ENCODE data around the gene ZNF473. TPM values are rescaled to one million over a fixed set of nuclear protein-coding genes. Genes with fewer than 3 reads are reported as not detected.

Gene ZNF473
- 10 to 100 TPM; 15.4 to 19.1 (median 18.7) TPM for polyA plus RNA-seq (ENCODE audit: insufficient read length in 3 of 3)
- long read RNA-seq, donor 1, full-length matches to known transcripts = 9 of 9 reads
- long read RNA-seq, donor 1, partial matches to known transcripts = 0 of 9 reads
- long read RNA-seq, donor 1, other reads (novel, unspliced or antisense) = 0 of 9 reads
- long read RNA-seq, donor 2, full-length matches to known transcripts = 8 of 8 reads
- long read RNA-seq, donor 2, partial matches to known transcripts = 0 of 8 reads
- long read RNA-seq, donor 2, other reads (novel, unspliced or antisense) = 0 of 8 reads
- long read RNA-seq, donor 3, full-length matches to known transcripts = 8 of 8 reads
- long read RNA-seq, donor 3, partial matches to known transcripts = 0 of 8 reads
- long read RNA-seq, donor 3, other reads (novel, unspliced or antisense) = 0 of 8 reads
- long read RNA-seq, donor 4, full-length matches to known transcripts = 11 of 11 reads
- long read RNA-seq, donor 4, partial matches to known transcripts = 0 of 11 reads
- long read RNA-seq, donor 4, other reads (novel, unspliced or antisense) = 0 of 11 reads
- long read RNA-seq, donor 5, full-length matches to known transcripts = 5 of 5 reads
- long read RNA-seq, donor 5, partial matches to known transcripts = 0 of 5 reads
- long read RNA-seq, donor 5, other reads (novel, unspliced or antisense) = 0 of 5 reads
- long read RNA-seq, donor 6, full-length matches to known transcripts = 10 of 10 reads
- long read RNA-seq, donor 6, partial matches to known transcripts = 0 of 10 reads
- long read RNA-seq, donor 6, other reads (novel, unspliced or antisense) = 0 of 10 reads
- long read RNA-seq, donor 7, full-length matches to known transcripts = 6 of 6 reads
- long read RNA-seq, donor 7, partial matches to known transcripts = 0 of 6 reads
- long read RNA-seq, donor 7, other reads (novel, unspliced or antisense) = 0 of 6 reads
- long read RNA-seq, donor 8, full-length matches to known transcripts = 3 of 3 reads
- long read RNA-seq, donor 8, partial matches to known transcripts = 0 of 3 reads
- long read RNA-seq, donor 8, other reads (novel, unspliced or antisense) = 0 of 3 reads
- long read RNA-seq, donor 9, full-length matches to known transcripts = 11 of 11 reads
- long read RNA-seq, donor 9, partial matches to known transcripts = 0 of 11 reads
- long read RNA-seq, donor 9, other reads (novel, unspliced or antisense) = 0 of 11 reads
- long read RNA-seq, donor 10, full-length matches to known transcripts = 18 of 18 reads
- long read RNA-seq, donor 10, partial matches to known transcripts = 0 of 18 reads
- long read RNA-seq, donor 10, other reads (novel, unspliced or antisense) = 0 of 18 reads
- long read RNA-seq, donor 11, full-length matches to known transcripts = 6 of 6 reads
- long read RNA-seq, donor 11, partial matches to known transcripts = 0 of 6 reads
- long read RNA-seq, donor 11, other reads (novel, unspliced or antisense) = 0 of 6 reads
- long read RNA-seq, donor 12, full-length matches to known transcripts = 10 of 10 reads
- long read RNA-seq, donor 12, partial matches to known transcripts = 0 of 10 reads
- long read RNA-seq, donor 12, other reads (novel, unspliced or antisense) = 0 of 10 reads
- long read RNA-seq, donor 13, full-length matches to known transcripts = 6 of 6 reads
- long read RNA-seq, donor 13, partial matches to known transcripts = 0 of 6 reads
- long read RNA-seq, donor 13, other reads (novel, unspliced or antisense) = 0 of 6 reads
- long read RNA-seq, donor 14, full-length matches to known transcripts = 9 of 9 reads
- long read RNA-seq, donor 14, partial matches to known transcripts = 0 of 9 reads
- long read RNA-seq, donor 14, other reads (novel, unspliced or antisense) = 0 of 9 reads
- long read RNA-seq, donor 15, full-length matches to known transcripts = 15 of 15 reads
- long read RNA-seq, donor 15, partial matches to known transcripts = 0 of 15 reads
- long read RNA-seq, donor 15, other reads (novel, unspliced or antisense) = 0 of 15 reads
- long read RNA-seq, donor 16, full-length matches to known transcripts = 11 of 21 reads
- long read RNA-seq, donor 16, partial matches to known transcripts = 10 of 21 reads
- long read RNA-seq, donor 16, other reads (novel, unspliced or antisense) = 0 of 21 reads

- no peak for DNase-seq
These were observed at the start of gene ZNF473 for GRCh38 chr19:50025794-50026549. TSS of gene ZNF473 (plus strand) at chr19:50026005. CDS start at chr19:50031083, 5,078 bp downstream.

- DNase-seq = no peak
These were observed 49.3 kb upstream of the ZNF473 start for GRCh38 chr19:49976496-49976895.

GRCh38 chr19:49977076-49977475 lies 48.7 kb upstream of the ZNF473 start:
- DNase-seq = no peak

GRCh38 chr19:49977881-49978280 lies 47.9 kb upstream of the ZNF473 start:
- no peak for DNase-seq

GRCh38 chr19:49978324-49978723 lies 47.5 kb upstream of the ZNF473 start:
- DNase-seq = no peak

- DNase-seq = no peak
These were observed 43.9 kb upstream of the ZNF473 start for GRCh38 chr19:49981603-49982593.

GRCh38 chr19:49983645-49984229 lies 42.1 kb upstream of the ZNF473 start:
- peak; percentile 15 for DNase-seq

GRCh38 chr19:49984491-49984890 lies 41.3 kb upstream of the ZNF473 start:
- no peak for DNase-seq

- DNase-seq = no peak
These were observed 39.9 kb upstream of the ZNF473 start for GRCh38 chr19:49985871-49986270.

- no peak for DNase-seq
These were observed 39.5 kb upstream of the ZNF473 start for GRCh38 chr19:49986354-49986753.

- DNase-seq = peak; percentile 97
These were observed 38.6 kb upstream of the ZNF473 start for GRCh38 chr19:49987159-49987698.

GRCh38 chr19:49988007-49988406 lies 37.8 kb upstream of the ZNF473 start:
- no peak for DNase-seq

GRCh38 chr19:49988433-49988832 lies 37.4 kb upstream of the ZNF473 start:
- DNase-seq = no peak

- DNase-seq = peak; percentile 15
These were observed 28.1 kb upstream of the ZNF473 start for GRCh38 chr19:49997709-49998108.

GRCh38 chr19:49999371-50000010 lies 26.3 kb upstream of the ZNF473 start:
- no peak for DNase-seq

GRCh38 chr19:50000038-50000840 lies 25.6 kb upstream of the ZNF473 start:
- no peak for DNase-seq
